ENCODE measurements around the gene ITPR2.

Gene ITPR2

DNA sequence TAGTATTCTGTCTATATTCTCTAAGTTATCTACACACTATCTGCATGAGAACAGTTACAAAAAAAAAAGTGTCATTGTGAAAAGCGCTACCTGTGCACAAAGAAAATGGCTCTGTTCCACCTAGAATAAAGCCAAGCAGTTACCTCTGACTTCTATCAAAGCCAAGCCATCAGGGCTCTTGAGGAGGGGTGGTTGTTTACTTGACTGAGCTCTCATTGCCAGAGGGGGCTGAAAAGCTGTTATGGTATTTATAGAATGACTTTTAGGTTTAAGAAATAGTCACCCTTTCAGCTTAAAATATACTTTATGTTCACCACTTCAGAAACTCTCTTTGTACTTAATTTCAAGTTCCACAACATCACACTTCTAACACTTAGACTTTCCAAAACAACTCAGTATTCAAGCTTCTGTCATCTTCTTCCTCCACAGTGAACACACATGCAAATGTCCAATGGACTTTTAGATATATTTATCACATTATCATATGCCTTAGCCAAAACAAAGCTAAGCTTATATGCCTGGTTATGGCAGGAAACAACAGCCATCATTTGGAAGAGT is 7.5 kb downstream of the ITPR2 start:
- in situ Hi-C loops (cut with MboI; ENCODE audit: low sequenced_read_pairs): no loop called here

DNA sequence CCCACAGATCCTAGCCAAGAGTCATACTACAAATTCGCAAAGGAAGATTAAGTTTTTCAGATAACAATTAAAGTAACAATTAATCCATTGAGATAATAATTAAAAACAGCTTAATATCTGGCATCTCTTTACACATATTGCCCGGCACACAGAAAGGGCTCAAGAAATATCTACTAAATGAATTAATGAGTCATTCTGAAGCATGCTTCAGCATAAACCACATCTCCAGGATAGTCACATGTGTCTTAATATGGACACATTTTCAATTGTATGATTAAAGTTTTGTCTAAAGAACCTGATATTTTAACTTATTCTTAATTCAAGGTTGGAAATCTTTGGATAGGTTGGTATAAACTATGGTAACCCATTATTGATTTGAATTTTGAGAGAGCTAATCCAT is 9.6 kb downstream of the ITPR2 start:
- in situ Hi-C loops (cut with MboI; ENCODE audit: low sequenced_read_pairs): no loop called here

DNA sequence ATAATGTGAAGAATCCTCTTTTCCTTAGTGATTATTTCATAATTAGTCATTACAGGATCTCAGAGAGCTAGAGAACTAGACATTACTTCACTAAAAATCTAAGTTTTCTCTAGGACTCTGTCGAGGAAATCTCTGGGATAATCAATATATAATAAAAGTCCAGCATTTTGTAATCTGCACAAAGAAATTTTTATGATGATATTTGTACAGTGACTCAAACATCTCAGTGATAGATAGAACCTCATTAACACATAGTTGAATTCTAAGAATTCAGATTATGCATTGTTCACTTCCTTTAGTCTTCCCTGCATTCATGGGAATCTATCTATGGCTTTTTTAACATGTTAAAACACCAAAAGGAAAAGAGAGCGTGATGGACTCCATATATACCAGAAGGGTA is 11.0 kb downstream of the ITPR2 start:
- in situ Hi-C loops (cut with MboI; ENCODE audit: low sequenced_read_pairs): no loop called here

DNA sequence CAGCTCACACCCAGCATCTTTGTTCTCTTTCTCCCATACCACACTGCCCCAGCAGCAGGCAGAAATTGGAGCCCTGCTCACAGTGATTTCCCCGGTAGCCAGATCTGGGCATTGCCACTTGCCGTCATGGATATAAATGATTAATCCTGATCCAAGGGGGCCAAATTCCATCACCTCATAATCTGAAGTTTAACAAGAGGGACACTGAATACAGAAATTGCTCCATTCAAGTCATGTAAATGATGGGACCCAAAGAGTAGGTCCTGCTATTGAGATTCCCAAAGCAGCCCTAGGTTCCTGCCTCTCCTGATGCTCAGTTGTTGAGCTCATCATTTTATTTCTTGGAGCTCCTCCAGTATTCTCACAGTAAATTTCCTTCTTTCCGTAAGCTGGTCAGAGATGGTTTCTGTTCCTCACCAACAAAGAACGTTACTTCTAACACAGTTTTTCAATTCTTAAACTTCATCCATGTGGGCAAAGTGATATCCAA is 11.7 kb downstream of the ITPR2 start:
- in situ Hi-C loops (cut with MboI; ENCODE audit: low sequenced_read_pairs): no loop called here

DNA sequence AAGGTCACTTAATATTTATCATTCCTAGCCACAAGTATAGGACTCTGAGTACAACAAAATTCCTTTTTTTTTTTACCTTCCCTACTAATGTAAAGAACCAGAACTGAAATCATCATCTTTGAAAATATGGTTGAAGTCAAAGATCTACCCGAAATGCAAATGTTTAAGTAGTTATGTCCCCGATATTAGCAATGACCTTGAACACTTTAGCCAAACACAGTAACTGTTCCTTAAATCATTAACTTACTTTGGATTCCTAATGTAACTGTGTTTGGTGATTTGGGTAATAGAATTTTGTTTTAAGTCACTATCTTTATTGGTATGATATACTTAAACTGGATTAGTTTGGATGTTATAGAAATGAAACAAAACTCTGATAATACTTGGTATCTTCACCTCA is 14.4 kb downstream of the ITPR2 start:
- in situ Hi-C loops (cut with MboI; ENCODE audit: low sequenced_read_pairs): no loop called here

DNA sequence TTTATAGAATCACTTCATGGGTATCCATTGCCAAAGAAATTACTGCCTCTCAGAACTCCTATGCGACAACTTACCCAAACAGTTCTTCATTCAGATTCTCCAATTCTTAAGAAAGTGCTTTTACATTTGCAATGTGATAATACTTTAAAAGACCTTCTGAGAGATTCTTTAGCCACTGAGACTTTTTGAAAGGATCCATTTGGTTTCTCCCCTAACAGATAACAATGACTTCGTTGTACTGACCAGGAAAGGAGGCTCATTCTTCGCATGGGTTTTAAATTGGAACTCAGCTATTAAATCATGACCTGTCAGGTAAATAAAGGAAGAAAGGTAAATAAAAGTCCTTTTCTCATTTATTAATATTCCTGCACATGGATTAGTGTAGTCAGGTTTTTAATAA is 14.8 kb downstream of the ITPR2 start:
- in situ Hi-C loops (cut with MboI; ENCODE audit: low sequenced_read_pairs): no loop called here

DNA sequence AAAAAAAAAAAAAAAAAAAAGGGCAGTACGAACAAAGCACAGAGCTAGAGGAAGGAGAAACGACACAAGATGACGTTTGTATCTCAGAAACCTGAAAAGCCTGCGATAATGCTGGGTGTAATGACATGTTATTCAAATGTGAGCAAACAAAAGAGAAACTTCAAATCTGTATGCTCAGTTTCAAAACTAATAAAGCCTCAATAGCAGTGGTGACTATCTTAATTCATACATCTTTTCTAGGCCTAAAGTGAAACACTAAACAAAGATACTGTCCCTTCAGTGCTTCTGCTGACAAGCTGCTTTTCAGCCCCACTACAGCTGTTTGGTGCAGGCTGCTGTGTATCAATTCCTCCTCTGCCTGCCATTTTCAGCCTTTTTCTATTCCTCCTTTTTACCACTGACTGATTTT is 15.8 kb downstream of the ITPR2 start:
- in situ Hi-C loops (cut with MboI; ENCODE audit: low sequenced_read_pairs): no loop called here

DNA sequence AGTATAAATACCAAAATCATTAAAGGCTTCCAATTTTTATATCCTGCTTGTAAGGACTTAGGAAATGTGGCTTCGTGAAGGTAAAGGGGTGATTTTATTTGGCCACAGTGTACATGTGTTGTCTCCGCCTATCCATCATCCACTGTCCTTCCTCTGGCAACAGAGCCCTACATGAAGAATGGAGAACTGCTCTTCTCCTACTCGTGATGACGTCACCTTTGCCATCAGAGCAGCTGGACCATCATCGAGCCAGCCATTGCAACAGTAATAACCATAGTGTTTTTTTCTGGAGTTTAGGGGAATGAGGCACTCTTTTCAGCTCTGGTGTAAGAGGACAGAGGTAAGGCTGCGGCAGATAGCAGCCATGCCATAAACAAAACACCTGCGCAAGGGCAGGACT is 19.2 kb downstream of the ITPR2 start:
- in situ Hi-C loops (cut with MboI; ENCODE audit: low sequenced_read_pairs): no loop called here

DNA sequence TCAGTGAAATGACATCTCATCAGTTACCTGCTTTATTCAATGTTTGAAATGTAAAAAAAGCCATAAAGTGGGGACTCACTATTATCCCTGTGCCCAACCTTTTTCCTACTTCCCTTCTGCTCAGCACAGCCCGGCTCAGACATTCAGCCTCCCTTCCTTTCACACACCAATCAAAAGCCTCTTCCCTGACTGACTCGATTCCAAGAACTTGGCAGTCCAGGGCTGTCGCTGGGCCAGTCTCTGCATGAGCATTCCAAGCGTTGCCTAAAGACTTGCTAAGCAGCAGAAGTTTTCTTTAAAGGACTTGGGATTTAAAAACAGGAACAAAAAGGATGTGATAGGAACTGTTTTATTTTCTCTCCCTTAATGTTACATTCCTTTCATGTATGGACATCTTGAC is 22.7 kb downstream of the ITPR2 start:
- in situ Hi-C loops (cut with MboI; ENCODE audit: low sequenced_read_pairs): no loop called here

DNA sequence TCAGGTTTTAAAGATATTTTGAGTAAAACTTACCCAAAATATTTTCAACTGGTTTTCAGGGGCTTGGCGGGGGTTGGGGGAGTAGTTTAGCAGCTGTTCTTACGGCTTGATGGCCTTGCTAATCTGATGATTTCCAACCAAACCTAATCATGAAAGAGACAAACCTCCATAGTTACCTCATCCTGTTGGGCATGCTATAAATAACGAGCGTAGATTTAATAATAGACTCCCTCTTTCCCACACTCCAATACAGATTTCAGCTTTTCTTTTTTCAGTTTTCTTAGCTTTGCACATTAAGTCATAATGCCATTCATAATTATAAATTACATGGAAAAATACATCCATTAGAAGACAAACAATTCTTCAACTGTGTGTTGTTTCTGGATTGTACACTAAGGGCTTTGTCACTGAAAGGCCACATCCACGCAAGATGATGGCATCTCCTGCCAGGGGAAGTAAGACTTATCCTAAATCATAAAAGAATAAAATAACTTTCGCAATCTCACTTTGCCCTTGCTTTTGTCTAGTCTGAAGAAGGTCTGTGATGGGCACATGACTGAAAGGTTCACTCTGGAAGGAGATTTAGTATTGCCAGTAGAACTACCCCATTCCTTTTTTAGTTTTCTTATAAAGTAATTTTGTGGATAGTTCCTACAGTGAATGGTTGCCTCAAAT is 23.2 kb downstream of the ITPR2 start:
- in situ Hi-C loops (cut with MboI; ENCODE audit: low sequenced_read_pairs): no loop called here

DNA sequence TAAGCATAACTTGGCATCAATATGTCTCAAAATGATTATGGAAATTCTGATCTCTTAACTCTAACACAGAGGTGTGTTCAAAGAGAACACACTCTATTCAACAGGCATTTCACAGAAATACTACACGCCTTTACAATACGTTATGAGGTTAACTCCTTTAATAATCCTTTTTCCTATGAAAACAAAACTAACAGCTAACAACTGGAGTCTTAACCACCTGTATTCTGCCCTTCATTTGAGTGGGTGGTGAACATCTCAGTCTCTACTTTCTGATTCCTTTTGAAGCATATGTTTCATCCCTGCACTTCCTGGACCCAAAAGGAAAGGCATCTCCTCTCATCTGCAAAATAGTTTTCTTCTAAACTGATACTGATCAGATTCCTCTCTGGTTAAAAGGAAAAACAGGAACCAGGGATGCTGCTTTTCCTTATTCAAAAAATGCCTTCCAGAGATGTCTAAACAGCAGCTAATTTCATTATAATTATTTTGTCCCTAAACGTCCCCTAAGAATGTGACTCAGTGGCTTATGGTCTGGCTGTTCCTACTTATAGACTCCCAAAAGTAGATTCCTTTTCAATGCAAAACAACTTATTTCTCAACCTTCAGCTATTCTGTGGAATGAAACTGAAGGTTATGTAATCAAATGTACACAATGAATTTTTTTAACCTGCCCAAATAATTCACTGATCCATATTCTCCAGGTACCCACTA is 24.1 kb downstream of the ITPR2 start:
- in situ Hi-C loops (cut with MboI; ENCODE audit: low sequenced_read_pairs): no loop called here

DNA sequence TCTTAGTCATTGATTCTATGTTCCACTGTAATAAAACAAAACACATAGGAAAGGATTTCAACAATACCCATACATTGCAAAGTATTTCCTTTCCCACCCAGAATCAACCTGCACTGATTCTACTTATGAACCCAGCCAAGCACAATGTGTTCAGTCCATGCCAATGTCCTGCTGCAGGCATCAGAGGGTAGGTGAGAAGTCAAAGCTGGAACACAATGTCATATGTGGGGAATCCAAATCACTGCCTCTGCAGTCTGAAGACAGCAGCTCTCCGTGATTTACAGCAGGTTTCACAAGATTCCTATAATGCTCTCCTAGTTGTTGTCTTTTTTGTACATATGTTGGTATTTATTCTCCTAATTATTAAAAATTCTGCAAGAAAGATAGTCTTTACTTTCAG is 25.7 kb downstream of the ITPR2 start:
- in situ Hi-C loops (cut with MboI; ENCODE audit: low sequenced_read_pairs): no loop called here

DNA sequence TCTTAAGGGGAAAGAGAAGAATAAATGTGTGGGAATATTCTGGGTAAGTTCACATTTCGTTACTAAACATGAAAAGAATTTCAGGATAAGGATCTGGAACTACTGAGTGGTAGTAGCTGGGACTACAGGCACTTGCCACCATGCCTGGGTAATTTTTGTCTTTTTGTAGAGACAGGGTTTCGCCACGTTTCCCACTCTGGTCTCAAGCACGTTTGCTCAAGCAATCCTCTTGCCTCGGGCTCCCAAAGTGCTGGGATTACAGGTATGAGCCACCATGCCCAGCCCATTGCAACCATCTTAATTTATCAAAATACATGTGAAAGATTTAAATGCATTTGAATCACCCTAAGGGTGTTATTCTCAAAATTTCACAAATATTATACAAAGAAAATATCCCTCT is 26.4 kb downstream of the ITPR2 start:
- in situ Hi-C loops (cut with MboI; ENCODE audit: low sequenced_read_pairs): no loop called here

DNA sequence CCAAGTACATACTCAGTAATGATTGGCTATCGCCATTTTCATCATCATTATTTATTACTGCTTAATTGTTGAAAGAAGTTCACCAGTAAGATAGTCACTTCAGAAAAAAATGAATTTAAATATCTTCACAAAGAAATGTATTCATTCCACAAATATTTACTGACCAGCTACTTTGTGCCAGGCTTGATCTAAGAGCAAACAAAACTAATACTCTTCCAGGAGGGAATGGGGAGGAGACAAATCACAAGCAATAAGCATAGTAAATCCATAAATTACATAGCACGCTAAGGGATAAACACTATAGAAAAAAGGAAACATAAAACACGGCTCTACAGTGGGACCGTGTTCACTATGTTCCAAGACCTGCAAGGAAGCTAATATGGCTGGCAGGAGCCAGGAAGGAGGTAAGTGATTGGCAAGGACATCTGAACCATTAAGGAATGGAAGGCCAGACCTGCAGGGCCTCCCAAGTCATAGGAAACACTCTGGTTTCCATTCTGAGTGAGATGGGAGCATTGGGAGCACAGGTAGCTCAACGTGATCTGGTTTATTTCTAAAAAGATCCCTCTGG is 27.5 kb downstream of the ITPR2 start:
- in situ Hi-C loops (cut with MboI; ENCODE audit: low sequenced_read_pairs): no loop called here

DNA sequence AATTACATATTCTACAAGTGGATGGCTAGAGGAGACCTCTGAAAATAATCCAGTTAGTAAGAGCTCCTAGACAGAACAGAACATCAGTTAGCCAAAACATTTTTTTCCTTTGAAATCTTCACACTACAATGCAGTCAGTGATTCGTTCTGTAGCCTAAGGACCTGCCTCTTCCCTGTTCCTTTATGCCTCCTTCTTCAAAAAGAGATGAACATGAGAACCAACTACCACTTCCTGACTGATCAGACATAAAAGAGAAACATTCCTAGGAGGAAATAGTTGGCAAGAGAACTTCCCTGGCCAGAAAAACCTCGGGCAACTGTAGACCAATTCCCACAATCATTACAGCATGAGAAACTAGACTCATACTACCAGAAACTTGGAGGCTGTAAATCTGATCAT is 29.4 kb downstream of the ITPR2 start:
- in situ Hi-C loops (cut with MboI; ENCODE audit: low sequenced_read_pairs): no loop called here

DNA sequence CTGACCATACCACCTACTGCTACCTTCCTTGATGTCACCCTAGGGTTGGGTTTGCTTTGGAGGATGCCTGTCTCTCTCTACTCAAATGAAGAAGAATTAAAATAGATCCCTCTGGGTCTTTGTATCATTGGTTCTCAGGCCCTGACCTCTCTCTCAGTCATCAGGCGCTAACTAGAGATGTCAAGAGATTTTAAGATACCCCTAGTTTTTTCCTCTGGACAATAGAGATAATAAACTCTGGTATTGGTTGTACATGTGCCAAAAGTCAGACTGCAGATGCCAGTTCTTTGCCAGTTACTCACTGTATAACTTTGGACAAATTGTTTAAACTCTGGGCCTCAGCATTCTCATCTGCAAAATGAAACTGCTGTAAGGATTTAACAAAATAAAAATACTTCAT is 31.5 kb downstream of the ITPR2 start:
- in situ Hi-C loops (cut with MboI; ENCODE audit: low sequenced_read_pairs): no loop called here

DNA sequence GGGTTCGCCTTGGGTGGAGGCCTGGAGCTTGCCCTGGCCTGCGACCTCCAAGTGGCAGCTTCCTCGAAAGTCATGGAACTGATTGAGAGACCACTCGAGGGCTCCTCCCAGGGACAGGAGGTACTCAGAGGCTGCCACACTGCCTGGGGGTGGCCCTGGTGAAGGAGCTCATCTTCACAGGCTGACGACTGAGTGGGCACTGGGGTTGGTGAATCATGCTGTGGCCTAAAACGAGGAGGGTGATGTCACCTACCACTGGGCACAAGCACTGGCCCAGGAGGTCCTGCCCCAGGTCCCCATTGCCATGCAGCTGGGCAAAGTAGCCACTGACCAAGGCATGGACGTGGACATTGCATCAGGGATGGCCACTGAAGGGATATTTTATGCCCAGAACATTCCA is 32.1 kb downstream of the ITPR2 start:
- in situ Hi-C loops (cut with MboI; ENCODE audit: low sequenced_read_pairs): no loop called here

DNA sequence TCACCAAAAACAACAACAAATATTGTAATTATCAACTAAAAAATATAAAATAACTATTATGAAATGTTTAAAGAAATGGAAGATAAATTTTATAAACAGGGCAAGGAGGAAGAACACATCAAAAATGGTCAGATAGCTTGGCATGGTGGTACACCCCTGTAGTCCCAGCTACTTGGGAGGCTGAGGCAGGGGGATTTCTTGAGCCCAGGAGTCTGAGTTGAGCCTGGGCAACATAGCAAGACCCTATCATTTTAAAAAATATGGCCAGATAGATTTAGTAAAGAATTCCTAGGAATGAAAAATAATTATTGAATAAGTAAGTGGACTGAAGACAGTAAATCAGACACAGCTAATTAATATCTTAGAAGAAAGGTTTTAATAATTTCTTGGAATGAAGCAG is 32.6 kb downstream of the ITPR2 start:
- in situ Hi-C loops (cut with MboI; ENCODE audit: low sequenced_read_pairs): no loop called here

DNA sequence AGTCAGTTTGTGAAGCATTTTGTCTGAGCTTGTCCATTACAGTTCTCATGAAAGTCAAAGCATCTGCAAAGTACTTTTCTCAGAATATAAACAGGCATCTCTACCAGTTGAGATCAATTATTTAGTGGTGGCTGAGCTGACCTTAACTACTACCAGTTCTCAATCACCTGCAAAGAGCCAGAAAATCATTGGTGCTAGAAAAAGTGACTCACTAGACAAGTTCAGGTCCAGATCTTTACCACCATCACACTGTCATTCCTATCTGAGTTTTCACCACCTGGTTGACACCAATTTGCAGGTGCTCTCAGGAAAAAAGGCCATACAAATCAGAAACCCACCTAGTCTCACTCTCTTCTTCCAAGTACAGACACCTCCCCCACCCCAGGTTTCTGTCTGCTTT is 33.3 kb downstream of the ITPR2 start:
- in situ Hi-C loops (cut with MboI; ENCODE audit: low sequenced_read_pairs): no loop called here

DNA sequence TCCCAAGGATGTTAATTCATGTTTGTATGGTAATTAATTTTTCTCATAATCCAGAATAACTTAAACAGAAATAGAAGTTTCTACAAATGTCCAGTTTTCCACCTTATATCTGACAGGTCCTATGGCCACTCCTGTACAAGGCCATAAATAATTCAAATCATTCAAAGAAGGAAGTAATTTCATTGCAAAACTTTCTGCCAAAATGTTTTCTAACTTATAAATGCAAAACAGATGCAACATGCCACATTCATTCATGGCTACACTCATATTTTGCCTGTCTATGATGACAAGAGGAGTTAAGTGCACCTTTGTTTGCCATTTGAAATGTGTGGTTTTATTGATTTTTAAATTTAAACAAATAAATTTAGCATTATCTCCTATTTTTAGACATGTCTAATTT is 34.4 kb downstream of the ITPR2 start:
- in situ Hi-C loops (cut with MboI; ENCODE audit: low sequenced_read_pairs): no loop called here

DNA sequence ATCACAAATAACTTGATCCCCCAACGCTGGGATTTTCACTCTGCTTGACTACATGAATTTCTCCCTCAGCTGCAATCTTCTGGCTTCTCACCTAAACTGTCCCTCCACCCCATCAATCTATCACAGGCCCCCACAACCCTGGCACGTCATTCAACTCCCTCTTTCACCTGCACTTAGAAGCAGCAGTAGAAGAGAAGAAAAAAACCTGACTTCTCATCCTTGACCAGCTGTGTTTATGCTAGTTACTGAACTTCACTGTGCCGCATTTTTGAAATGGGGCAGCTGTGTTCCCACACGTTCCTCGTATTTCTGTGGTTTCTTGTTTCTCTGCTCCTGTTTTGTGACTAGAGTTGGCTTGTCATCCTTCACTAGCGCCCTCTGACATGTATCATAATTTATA is 35.0 kb downstream of the ITPR2 start:
- in situ Hi-C loops (cut with MboI; ENCODE audit: low sequenced_read_pairs): no loop called here

DNA sequence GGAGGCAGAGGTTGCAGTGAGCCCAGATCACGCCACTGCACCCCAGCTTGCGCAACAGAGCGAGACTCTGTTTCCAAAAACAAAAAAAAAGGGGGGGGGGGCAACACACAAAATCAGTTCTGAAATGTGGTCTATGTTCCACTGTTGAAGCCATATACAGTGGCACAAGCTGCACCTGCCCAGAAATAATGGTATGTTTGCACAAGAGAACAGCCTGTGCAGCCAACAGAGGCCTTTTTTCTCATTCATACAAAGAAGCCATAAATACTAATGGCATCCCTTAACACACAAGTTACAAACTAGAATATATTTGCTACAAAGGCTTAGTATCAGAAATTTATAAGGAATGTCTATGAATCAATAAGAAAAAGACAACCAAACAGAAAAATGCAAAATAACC is 37.1 kb downstream of the ITPR2 start:
- in situ Hi-C loops (cut with MboI; ENCODE audit: low sequenced_read_pairs): no loop called here
